Brain microvascular endothelial cell (primary cell): ENCODE data around the gene LMF1.

ENCODE experiments used
- DNase-seq: peaks from one replicate; pipeline ENCODE4 v3.0.0-alpha.2; 2020
- H3K27ac ChIP-seq: fragments of 250-450 bp; sonication (Bioruptor Pico); 2 replicates; pipeline ENCODE4 v1.5.1; 2020; ENCODE audit warnings: mild to moderate bottlenecking, moderate library complexity
- H3K27me3 ChIP-seq: fragments of 250-450 bp; sonication (Bioruptor Pico); replicated peaks from 2 replicates; pipeline ENCODE4 v1.5.1; 2020; ENCODE audit warnings: mild to moderate bottlenecking
- H3K36me3 ChIP-seq: fragments of 250-450 bp; sonication (Bioruptor Pico); replicated peaks from 2 replicates; pipeline ENCODE4 v1.5.1; 2020; ENCODE audit warnings: mild to moderate bottlenecking
- H3K4me3 ChIP-seq: 2 replicates; pipeline ENCODE4 v1.5.1; 2011; ENCODE audit warnings: low read depth, mild to moderate bottlenecking, control low read depth, low read length, moderate library complexity
- CTCF ChIP-seq: IDR thresholded peaks from 2 replicates; pipeline ENCODE4 v1.5.1; 2011; ENCODE audit warnings: low read depth, mild to moderate bottlenecking, moderate library complexity, low read length, control low read depth, inconsistent platforms; ENCODE audit errors: missing control alignments
- in situ Hi-C: cut with HindIII; loops from 2 replicates; pipeline ENCODE4 v1.10.0; 2017; ENCODE audit warnings: low sequenced_read_pairs, low pct_ligation_motif_present

LMF1 gene

GRCh38 chr16:817001-817906 lies 153.5 kb downstream of the LMF1 start:
- peaks cover 18% of the 10 kb centered on the region for H3K27me3 ChIP-seq
- TF ChIP-seq CTCF = no peak
- no peaks in the 10 kb centered on the region for H3K36me3 ChIP-seq
- DNase-seq = no peak
- H3K4me3 ChIP-seq = no peak overlapping the region
- in situ Hi-C loops = no loop called here
- no peak overlapping the region for H3K27ac ChIP-seq

- Histone ChIP-seq H3K36me3 (no peaks in the 10 kb centered on the region), H3K27me3 (peaks cover 20% of the 10 kb centered on the region), H3K27ac (no peak overlapping the region), H3K4me3 (no peak overlapping the region)
- in situ Hi-C loops = no loop called here
- no peak for TF ChIP-seq CTCF
- DNase-seq = no peak
These were observed 154.9 kb downstream of the LMF1 start for GRCh38 chr16:815861-816260.

- H3K27me3 ChIP-seq = peaks cover 20% of the 10 kb centered on the region
These were observed 155.8 kb downstream of the LMF1 start for GRCh38 chr16:814974-815373.

GRCh38 chr16:813916-814412 lies 156.8 kb downstream of the LMF1 start:
- in situ Hi-C loops = no loop called here

More at GRCh38 chr16:814974-815373, 155.8 kb downstream of the LMF1 start:
- H3K36me3 ChIP-seq = no peaks in the 10 kb centered on the region
- TF ChIP-seq CTCF = no peak
- no peak overlapping the region for H3K4me3 ChIP-seq
- DNase-seq = peak; percentile 28
- H3K27ac ChIP-seq = no peak overlapping the region
- in situ Hi-C loops = no loop called here

GRCh38 chr16:813204-813915 lies 157.4 kb downstream of the LMF1 start:
- Histone ChIP-seq H3K27me3 (peaks cover 19% of the 10 kb centered on the region), H3K36me3 (no peaks in the 10 kb centered on the region), H3K4me3 (no peak overlapping the region), H3K27ac (no peak overlapping the region)
- DNase-seq = peak; percentile 2
- in situ Hi-C loops = no loop called here
- TF ChIP-seq CTCF = peak; percentile 66

More at GRCh38 chr16:813916-814412, 156.8 kb downstream of the LMF1 start:
- Histone ChIP-seq H3K4me3 (no peak overlapping the region), H3K36me3 (no peaks in the 10 kb centered on the region), H3K27ac (no peak overlapping the region), H3K27me3 (peaks cover 20% of the 10 kb centered on the region)
- no peak for DNase-seq
- no peak for TF ChIP-seq CTCF
